ENCODE measurements around the gene TNFRSF13B.
"Not testable (repeated sequence)": the region's sequence is repeated elsewhere in the genome, so short reads cannot be mapped to it uniquely, and the experiment has no call there.

The TNFRSF13B gene

DNA sequence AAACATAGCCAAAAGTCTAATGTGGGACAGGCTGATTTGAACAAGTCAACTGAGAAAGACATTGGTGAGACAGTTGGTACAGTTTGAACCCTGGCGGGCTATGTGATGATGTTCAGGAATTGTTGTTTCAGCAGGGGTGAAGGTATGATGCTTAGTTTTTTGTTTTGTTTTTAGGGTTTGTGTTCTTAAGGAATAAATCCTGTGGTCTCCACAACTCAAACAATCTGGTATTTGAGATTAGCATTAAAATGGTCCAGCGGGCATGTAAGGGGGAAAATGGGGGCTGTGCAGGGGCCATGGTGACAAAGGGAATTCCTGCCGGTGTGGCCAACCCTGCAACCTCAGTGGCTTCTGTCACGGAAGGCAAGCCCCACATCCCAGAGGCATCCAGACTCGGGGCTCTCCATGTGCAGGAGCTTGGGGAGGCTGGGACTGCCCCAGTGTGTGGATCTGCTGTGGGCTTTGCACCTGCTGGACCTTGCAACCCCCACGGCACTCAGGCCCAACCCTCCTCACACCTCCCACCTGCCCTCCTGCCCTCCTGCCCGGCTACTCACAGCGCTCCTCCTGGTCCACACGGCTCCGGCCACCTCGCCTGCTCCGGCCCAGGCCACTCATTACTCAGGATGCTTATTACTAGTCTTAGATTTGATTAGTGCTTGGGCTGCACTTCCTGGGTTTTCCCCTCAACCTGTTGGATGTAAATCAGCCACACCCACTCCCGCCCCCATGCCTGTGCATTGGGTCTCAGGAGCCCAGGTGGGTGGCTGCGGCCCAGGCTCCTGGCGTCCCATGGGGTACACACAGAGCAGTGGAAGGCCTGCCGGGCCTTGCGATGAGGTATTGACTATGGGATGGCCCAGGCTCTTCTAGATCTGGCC, at the start of gene TNFRSF13B:
TNFRSF13B (minus strand) TSS at position 661 of the 881 bp plus-strand sequence; CDS start at position 618, 43 bp downstream.
- no peak for DNase-seq (ENCODE audit: low spot score)

DNA sequence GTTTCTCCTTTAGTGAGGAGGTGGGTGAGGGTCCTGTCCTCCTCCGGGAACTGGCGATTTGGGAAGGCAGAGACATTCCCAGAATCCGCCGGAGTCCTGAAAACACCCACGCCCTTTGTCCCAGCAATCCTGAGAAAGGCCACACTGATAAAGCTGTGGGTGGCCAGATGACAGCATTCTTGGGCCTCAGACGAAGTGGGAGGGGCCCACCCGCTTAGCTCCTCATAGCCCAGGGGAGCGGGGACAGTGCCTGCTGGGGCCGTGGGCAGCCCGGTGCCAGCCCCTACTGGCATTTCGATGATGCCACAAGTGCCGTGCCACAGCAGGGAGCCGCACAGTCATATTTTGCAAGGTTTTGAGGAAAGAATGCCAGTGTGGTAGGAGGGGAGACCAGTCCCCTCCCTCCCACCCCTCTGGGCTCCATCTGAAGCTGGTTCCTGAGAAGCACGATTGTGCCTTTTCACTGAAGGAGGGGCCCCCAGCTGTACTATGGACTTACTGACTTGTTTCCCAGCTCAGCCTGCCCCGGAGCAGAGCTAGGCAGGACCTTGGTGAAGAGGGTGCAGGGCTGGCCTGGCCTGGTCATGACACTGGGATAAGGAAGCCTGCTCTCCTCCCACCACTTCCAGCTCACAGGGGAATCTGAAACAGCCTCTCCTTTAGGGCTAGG, 49.4 kb upstream of the TNFRSF13B start:
- DNase-seq (ENCODE audit: low spot score) = peak; percentile 45

DNA sequence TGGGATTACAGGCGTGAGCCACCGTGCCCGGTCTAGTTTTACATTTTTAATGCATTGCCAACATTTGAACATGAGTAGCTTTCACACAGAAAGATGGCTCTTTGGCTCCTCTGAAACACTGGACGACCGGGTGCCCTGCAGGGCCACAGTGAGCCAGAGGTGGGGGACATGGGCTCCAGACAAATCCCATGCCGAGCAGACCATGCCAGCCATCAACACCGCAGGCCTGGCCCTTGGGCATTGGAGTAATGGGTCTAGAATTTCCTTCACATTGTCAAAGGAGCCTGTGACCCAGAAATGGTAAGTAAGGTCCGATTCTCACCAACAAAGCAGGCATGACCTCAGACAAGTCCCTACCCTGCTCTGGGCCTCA, 48.9 kb upstream of the TNFRSF13B start:
- DNase-seq (ENCODE audit: low spot score) = no peak

DNA sequence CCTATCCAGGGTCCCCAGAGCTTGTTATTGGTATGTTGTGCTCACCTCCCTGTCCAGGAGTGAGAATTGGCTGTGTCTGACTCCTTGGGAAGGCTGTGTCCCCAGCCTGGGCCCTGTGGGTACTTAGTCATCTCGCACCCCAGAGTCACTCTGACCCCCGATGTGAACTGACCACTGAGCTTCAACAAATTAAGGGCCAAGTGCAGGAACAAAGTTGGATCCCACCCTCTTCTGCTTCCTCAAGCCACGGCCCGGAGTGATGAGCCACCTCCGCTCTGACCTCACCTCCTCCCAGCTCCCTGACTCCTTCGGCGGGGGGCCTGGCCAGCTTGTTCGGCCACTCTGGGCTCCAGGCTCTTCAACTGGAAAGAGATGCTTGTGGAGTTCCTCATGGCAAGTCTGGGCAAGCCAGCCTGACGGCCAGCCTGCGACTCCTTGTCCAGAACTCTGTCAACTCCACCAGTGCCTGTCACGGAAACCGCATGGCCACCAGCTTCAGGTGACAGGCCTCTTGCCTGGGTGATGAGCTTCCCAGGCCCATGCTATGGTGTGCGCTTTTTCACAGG, 48.1 kb upstream of the TNFRSF13B start:
- no peak for DNase-seq (ENCODE audit: low spot score)

DNA sequence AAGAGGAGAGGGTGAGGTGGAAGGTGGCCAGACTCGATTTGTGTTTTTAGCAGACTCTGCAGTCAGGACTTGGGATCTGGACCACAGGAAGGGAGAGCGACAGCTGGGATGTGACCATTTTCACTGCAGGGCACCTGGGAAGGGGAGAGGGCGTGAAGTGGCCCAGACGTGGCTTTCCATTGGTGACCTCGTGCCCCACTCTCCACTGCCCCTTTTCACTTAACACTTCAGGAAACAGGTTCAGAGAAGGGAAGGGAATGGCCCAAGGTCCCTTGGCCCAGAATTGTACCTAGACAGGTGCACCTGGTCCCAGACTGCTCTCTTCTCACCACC, 47.5 kb upstream of the TNFRSF13B start:
- DNase-seq (ENCODE audit: low spot score) = no peak

DNA sequence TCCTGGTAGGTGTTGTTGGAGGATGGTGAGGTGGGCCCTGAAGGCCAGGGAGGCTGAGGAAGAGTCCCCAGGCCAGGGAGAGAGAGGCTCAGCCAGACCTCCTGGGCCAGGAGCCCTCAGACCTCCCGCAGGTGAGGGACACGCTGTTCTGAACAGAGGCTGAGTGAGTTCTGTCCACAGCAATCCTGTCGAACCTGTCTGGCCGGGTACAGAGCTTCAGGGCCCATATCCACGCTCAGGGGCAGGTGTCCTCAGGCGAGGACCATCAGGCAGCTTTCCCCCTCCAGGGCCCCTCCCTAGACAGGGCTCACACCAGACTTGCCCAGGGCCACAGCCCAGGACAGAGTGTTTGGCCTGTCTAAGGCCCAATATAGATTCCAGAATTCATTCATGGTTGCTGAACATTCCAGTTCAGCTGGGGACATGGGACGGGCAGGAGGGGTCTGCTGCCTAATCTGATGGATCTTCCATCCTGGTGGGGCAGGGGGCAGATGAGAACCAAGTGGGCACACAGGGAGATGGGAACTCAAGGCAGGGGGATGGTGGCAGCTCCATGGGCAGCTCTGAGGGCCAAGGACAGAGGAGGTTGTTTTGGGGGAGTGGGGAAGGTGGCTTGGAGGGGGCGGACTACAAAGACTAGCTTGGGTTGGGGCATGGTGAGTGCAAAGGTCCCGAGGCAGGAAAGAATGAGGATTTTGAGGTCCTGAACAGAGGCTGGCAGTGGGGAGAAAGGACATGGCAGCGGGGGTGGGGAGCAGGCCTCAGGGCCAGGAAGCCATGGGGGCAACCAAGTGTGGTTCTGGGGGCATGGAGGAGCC, 46.9 kb upstream of the TNFRSF13B start:
- no peak for DNase-seq (ENCODE audit: low spot score)

DNA sequence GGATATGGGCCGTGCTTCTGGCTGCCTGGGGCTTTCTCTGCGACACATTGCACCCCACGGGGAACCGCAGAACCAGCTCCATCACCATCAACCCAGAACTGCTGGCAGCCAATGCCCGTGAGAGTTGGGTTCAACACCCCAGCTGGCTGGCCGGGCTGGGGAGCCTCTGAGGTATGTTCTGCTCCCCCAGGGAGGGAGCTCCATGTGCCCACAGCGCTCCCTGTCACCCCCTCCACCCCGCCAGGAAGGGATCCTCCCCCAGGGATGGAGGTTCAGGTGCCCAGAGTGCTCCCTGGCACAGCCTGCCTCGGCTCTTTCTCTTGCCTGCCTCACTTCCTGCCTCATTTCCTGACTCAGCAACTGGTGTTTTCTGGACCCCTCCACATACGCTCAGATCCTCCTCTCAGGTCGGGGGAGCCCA, 46.1 kb upstream of the TNFRSF13B start:
- no peak for DNase-seq (ENCODE audit: low spot score)

DNA sequence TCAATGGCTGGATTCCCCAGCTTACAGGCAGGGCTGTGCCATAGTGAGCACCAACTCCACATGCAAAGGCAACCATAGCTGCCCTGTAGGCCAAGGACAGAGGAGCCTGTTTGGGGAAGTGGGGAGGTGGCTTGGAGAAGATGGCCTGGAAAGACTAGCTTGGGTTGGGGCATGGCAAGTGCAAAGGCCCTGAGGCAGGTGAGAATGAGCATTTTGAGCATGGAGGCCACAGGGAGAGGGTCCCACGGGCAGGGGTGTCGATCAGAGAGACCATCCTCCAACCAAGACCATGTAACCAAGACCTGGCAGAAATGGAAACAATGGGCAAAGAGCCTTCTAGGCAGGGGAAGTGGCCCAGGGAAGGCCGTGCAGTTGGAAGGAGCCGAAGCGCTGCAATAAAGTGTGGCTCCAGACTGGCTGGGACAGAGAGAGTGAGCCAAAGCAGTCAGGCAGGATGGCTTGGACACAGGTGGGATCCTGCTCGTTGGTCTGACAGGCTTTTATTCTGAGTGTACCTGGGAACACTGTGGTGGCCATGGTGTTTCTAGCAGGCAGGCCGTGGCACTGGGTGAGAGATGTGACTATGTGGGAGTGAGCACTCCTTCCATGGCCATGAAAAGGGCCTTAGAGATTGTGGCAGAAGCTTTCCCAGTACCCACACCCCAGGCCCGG, 45.6 kb upstream of the TNFRSF13B start:
- DNase-seq (ENCODE audit: low spot score) = no peak

DNA sequence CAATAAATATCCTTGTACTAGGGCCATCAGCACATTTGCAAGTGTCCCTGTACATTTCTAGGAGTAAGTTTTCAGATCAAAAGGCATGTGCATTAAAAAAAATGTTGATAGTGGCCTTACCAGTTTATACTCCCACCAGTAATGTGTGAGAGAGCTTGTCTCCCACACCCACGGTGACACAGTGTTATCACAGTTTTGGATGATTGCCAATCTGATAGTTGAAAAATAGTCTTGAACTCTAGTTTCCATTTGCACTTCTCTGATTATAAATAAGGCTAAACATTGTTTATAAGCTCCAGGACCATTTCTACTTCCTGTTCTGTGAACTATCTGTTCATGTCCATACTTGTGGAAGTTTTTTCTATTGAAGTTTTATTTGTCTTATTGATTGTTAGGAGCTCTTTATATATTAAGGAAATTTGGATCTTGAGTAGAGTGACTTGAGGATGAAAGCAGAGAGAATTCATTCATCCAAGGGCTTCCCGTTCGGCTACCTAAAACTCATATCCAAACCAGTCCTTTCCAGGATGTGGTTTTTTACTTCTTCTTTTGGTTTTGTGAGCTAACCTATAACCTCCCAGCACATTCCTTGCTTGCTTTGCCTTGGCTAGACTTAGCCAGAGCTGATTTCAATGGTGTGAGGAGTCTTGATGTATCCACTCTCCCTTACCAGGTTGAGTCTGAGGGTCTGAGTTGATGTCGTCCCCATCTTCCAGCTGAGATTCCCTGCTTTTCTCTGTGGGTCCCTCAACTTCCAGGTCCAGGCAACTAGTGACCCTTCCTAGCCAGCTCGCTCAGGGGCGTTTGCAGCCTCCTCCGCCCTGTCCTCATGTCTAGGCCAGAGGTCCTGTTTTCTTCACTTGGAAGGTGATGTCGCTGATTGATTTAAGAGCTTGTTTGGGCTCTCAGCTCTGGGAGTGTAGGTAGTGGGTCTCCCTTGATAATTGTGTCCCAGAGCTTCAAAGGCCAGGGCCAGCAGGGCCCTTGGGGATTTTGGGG, 44.6 kb upstream of the TNFRSF13B start:
- not testable (repeated sequence) for DNase-seq (ENCODE audit: low spot score)

DNA sequence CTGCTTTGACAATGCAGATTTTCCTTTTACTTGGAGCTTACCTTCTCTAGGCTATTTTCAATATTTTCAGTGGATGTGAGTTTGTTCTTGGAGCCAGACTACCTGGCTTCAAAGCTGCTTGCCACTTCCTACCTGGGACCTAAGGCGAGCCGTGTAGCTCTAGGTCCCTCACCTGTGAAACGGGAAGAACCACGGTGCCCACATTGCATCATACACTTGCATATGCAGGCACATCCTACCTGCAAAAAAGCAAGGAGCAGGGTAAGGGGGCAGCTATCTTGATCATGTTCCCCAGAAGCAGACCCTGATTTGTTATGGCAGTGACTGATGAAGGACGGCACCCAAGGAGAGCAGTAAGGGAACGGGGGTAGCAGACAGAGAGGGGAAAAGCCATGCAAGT, 43.3 kb upstream of the TNFRSF13B start:
- DNase-seq (ENCODE audit: low spot score) = no peak

DNA sequence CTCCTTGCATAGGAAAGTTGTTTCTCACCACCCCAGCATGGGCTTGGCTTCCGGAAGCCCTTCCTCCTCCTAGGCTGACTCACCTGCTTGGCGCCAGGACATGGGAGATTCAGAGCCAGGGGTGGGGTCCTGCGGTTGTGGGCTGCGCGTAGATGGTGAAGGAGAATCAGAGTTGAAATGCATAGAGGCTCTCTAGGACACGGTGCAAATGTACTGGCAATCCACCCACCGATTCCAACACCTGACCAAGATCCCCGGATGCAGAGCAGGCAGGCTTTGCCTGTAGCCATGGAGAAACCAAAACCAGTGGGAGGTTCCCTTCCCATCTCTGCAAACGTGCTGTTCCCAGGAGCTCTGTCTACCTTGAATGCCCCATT, 42.8 kb upstream of the TNFRSF13B start:
- DNase-seq (ENCODE audit: low spot score) = not testable (repeated sequence)

DNA sequence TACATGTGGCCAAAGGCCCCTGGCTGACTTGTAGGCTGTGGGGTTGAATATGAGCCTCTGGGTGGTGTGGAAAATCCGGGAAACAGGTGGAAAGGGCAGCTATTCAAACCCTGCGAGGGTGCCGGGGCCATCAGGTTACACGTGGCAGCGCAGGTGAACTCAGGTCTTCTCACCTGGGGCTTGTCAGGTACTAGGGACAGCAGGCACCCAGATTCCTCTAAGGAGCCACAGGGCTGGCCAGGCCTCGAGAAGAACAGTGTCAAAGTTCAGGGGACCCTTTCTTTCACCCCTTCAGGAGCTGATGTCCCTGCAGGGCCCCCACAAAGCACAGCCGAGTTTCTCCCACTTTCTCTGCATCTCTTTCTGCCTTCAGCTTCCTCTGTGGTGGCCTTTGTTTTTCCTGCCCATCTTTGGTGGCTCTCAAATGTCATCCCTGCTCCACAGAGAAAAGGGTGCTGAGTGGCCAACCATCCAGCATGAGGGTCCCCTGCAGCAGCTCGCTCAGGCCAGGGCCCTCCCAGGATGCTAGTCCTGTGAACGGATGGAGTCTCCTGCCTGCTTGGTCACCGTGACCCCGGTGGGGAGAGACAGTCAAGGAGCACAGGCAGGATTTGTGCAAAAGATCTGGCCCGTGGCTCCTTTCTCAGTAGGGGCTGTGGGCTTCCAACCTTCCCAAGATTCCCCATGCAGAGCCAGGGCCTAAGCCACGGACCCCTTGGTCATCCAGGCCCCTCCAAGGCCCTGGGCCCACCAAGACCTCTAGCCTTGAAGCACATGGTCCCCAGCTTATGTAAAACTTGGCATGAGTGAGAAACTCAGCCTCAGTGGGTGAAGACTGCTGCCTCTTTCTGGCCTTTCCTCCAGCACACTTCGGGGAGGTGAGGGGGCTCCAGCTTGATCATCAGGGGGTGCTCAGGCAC, 42.2 kb upstream of the TNFRSF13B start:
- not testable (repeated sequence) for DNase-seq (ENCODE audit: low spot score)

DNA sequence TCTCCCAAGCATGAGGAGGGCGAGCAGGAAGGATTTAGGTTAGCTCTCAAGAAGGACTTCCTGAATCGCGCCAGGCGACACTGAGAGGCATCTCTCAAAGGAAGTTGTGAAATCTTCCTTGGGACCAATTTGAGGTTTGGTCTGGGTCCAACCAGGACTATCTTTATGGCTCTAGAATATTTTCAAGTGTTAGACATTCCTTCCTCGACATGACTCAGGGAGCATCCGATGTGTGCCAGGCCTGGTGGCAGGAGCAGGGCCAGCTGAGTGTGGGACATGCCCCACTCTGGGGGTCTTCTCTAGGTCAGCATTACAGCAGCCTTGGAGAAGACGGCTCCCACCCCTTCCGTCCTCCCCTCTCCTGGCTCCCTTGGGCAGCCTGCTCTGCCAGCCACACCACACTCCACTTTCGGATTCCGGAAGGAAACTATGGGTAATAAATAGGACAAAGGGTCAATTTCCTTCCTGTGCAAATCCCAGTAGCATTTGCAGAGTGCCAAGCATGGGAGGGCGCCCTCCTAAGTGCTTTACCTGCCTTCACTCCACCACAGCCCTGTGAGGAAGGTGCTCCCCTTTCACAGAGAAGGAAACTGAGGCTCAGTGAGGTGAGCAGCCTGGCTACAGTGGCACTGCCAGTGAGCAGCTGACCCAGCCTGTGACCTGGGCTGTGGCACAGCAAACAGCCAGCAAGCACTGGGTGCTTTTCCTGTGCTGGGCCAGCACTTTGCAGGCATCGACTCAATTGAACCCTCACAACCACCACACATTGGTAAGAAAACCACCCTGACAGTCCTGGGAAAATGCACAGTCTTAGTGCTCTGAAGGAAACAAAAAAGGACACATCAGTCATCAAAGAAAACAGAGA, 39.4 kb upstream of the TNFRSF13B start:
- not testable (repeated sequence) for DNase-seq (ENCODE audit: low spot score)

DNA sequence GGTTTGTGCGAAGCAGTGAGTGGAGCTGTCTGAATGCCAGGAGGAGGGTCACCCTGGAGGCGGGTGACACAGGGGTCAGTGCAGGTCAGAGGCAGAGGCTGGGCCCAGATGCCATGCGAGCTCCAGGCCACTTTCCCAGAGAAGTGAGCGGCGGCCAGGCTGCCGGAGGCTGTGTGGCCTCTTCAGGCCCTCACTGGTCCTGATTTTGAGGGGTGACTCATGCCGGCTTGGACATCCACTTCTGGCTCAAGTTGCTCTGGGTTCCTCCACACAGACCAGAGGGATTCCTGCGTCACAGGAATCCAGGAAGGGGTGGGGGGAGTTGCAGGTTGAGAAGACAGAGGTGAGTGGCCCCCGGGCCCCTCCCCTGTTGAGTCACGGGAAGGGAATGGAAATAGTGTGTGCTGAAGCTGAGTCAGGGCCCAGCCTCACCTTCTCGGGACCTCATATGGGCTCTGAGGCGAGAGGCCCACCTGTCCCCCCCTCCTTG, 38.7 kb upstream of the TNFRSF13B start:
- not testable (repeated sequence) for DNase-seq (ENCODE audit: low spot score)

DNA sequence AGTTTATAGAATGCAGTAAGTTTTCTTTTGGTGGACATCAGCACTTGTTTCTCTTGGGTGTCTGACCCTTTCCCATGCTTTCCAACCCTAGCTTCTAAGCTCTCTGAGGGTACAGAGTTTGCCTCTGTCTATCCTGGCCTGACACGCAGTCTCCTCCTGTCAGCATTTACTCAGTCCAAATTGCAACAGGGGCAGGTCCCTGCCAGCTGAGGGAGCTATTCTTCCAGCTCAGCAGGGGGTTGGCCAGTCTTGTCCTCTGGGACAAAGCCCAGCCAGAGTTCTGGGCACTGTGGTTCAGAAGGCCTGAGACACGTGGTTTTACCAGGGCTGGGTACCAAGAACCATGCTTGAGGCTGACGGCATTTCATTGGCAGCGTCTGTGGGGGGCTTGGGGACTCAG, 38.1 kb upstream of the TNFRSF13B start:
- DNase-seq (ENCODE audit: low spot score) = not testable (repeated sequence)

DNA sequence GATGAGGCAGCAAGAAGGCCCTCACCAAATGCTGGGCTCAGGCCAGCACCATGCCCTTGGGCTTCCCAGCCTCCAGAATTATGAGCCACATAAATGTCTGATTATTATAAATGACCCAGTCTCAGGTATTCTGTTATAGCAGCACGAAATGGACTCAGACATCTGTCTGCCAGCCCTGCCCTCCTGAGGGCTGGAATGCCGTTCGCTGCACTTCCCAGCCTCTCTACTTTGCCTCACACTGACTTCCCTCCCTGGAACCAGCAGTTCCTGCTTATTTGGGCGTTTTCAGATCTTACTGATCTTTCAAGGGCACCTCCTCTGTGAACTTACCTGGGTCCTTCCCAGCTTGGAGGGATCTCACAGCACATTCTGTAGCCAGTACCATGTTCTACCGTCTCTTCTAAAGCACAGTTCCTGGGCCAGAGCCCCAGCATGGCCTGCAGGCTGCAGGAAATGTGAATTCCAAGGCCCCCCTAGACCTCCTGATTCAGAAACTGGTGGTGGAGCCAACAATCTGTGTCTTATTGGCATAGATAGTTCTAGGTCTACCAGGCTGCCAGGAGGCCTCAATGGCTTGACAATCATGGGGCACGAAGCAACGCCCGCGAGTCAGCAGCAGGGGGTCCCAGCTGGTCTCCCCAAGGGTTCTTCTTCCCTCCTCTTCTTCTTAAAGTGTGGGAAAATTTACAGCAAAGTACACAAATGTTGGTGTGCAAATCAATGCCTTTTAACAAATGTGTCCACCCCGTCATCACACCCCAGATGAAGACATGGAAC, 36.9 kb upstream of the TNFRSF13B start:
- not testable (repeated sequence) for DNase-seq (ENCODE audit: low spot score)

DNA sequence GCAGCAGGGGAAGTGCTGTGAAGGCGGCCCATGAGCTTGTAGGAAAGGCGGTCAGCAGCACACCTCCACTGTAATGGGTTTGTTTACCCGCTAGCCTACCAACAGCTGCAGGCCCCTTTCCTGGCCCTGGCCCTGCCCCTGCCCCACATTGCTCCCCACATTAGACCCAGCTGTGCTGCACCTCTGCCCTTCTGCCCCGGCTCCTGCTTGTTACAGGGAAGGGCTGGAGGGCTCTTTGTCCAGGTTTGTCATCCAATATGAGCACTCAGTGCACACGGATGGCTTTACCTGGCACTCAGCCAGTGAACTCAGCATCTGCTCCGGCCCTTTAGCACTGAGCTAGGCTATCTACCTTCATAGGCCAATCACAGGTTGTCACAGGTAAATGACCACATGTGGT, 36.0 kb upstream of the TNFRSF13B start:
- not testable (repeated sequence) for DNase-seq (ENCODE audit: low spot score)
